Measurements from ENCODE around the gene FITM1.

FITM1 gene

DNA sequence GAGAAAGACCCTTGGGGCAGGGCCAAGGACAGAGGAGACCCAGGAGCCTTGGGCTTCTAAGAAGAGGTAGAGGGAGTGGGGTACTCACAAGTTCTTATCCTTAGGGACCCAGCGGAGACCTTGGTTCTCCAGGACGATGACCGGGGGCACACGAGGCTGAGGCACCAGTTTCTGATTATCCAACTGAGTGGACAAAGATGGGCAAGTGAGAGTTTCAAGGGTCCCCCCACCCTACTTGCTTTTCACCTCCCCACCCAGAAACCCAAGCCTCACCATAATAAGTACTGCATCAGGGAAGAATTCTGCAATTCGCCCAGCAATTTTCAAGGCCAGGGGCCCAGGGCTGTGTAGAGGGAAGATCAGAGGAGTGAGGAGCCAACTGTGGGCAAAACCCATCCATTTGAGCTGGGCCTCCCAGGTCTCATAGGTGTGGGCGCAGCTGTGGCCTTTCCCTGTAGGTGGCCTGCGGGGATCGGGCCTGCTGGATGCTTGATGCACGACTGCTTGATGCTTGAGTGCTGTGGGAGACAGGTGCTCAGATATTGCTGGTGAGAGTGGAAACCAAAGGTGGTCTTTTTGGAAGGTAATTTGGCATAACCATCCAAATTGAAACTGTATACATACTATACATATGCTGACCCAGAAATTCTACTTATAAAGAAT is 8.9 kb downstream of the FITM1 start:
- DNase-seq (ENCODE audit: low spot score), result no peak

DNA sequence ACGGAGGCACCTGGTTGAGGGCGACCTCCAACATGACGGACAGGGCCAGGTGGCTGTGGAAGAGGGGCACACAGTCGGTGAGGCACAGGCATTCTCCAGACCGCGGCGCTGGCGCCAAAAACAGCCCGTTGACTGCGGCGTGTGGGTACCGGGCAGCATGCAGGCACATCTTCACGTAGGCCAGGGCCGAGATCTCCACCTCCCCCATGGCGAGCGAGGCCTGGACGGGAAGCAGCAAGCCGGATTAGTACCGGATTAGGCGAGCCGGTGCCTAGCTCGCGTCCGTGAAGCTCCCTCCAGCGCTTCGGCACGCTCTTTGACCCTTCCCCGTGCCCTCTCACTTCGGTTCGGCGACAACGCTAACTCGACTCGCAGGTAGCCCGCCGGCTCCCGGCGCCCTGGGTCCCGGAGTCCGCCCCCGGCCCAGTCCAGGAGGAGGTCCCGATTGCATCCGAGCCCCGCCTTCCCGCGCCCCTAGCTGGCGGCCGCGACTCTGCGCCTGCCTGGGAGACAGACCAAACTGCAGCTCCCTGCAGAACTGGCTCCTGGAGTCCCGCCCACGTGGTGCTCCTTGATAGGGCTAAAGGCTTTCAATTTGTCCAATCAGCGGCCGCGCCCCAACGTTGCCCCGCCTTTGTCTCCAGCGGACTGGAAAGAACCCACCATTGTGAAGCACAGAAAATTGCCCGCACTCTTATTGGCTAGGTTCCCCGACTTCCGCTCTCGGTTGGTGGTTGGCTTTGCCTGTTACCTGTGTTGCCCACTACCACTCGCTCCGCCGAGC is 10.8 kb downstream of the FITM1 start, which contains the start of gene EMC9:
Gene EMC9 (minus strand): TSS at position 495 of the 784 bp plus-strand sequence. CDS start 287 bp downstream, at position 208.
- DNase-seq (ENCODE audit: low spot score), result peak; percentile 100

DNA sequence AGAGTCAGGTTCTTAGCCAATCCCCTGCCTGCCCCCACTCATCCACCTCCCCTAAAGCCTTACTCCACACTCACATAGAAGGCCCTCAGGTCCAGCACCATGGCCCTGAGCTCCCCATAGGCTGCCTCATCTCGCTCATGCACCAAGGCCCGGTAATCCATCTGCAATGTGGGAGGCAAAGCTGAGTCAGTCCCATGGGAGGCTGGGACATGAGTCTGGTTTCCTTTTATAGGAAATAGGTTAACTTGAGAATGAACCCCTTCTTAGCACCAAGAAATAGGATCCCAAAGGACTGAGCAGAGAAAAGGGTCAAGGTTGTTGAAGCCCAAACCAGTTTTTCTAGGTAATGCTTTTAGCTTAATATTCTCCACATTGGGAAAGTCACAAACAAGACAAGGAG is 13.1 kb downstream of the FITM1 start:
- DNase-seq (ENCODE audit: low spot score), result no peak

DNA sequence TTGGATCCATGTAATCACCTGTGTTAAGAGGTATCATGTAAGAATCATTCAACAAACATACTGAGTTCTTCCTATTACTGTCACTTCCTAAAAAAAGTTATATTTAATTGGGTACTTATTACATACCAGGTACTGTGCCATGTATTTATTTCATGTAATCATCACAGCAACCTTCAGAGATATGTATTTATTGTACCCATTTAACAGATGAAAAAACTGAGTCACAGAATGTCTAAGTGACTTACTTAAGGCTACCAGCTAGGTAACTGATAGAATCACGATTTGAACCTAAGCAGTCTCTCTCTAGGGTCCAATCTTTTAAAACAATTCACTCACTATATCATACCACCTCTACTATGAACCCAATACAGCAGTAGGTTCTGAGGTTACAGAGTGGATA is 14.0 kb downstream of the FITM1 start:
- no peak for DNase-seq (ENCODE audit: low spot score)

DNA sequence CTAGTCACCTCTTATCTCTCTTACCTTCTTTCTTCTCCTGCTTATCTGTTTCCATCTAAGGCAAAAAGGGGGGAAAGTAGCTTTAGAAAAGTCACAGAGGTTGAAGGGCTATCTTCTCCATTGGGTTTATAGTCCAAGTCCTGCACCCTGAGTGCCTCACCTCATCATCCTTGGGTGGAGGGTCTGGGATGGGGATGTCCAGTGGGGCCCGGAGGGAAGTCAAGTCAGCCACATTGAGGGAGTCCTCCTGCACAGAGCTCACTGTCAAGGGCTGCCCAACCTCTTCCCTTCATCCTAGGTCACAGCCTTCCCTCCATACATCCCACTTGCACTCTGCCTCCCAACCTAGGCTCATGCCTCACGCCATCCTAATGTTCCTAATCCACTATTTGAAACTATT is 14.8 kb downstream of the FITM1 start:
- DNase-seq (ENCODE audit: low spot score), result no peak

DNA sequence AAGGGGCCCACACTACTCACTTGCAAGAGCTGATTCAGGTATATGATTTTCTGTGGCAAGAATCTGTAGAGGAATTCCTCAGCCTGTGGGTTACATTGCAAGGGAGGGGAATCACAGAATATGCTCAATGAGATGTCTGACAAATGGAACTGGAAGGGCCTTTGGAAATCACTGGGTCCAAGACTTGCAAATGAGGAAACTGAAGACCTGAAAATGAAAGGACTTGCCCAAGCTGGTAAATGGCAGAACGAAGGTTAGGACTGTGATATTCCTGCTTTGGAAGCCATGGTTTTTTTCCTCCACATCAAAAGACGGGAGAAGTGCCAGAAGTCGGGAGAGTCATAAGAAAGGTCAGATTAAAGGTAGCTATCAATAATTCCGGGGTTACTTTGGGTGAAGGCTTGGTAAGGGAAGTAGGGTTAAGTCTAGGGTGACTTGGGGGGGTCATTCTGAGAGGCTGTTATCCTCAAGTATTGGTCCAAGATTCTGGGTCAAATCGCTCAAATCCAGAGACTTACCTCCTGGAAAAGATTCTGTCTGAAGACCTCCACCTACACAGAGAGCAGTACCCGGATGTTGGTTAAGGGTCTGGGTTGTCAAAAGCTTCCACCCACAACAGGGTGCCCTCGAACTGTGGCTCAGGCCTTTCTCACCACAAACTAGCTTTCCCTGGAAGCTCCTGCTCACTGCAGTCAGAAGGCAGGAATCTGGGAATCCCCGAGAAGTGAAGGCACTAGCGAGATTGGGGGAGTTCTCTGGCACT is 15.4 kb downstream of the FITM1 start:
- DNase-seq (ENCODE audit: low spot score), result no peak

DNA sequence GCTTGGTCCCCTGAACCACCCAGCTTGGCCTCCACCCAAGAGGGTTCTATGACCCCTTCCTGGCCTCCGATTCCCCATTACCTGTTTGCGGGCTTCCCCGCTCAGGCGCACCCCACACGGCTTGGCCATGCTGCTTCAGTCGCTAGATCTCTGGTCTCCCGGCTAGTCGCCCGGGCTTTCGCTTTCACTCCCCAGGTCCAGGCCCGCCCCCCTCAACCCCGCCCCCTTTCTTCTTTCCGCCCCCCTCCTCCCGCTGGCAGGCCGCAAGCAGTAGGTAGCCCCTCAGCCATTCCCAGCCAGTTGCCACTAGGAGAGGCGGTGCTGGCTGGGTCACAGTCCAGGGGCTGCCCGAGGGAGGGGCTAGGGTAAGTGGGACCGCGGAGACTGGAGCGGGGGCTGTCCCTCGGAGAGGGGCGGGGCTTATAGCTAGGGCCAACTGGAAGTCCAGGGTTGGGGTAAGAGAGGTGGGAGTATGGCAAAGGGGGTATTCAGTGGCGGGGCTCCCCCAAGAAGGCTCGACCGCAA is 16.1 kb downstream of the FITM1 start, which contains the start of gene PSME2:
Gene PSME2 (minus strand): TSS at position 158 of the 525 bp plus-strand sequence. CDS start 29 bp downstream, at position 129.
- DNase-seq (ENCODE audit: low spot score), result peak; percentile 98

DNA sequence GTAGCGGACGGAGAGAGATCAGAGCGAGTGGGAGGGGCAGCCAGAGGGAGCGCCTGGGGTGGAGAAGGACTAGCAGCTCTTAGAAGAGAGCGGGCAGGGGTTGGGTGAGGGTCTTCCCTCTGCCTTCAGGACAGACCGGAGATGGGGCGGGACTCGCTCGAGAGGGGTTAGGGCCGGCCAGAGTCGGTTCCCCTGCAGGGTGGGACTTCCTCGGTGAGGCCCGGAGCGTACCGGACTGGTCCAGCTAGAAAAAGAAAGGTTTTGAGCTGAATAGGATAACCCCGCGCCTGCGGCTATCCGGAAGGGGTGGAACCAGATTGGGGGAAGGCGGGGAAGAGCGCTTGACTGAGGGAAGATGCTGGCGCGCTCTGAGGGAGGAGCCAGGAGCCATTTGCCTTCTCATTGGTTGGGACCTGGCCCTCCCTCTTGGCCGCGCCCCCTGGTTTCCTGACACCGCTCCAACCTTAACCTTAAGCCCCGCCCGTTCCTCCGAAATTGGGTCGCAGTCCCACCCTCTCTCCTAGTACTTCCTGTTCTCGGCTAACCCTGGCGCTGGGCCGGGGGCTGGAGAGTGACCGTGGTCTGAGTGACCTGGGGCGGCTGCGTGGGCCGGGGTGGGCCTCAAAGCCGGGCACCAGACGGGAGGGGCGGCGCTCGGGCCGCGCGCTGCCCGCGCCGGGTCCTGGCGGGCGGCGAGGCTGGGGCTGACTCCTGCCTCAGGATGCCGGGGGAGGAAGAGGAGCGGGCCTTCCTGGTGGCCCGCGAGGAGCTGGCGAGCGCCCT is 16.7 kb downstream of the FITM1 start, which contains the start of gene RNF31:
Gene RNF31 (plus strand): TSS at position 521 of the 783 bp plus-strand sequence. CDS start 201 bp downstream, at position 722.
- peak; percentile 96 for DNase-seq (ENCODE audit: low spot score)

DNA sequence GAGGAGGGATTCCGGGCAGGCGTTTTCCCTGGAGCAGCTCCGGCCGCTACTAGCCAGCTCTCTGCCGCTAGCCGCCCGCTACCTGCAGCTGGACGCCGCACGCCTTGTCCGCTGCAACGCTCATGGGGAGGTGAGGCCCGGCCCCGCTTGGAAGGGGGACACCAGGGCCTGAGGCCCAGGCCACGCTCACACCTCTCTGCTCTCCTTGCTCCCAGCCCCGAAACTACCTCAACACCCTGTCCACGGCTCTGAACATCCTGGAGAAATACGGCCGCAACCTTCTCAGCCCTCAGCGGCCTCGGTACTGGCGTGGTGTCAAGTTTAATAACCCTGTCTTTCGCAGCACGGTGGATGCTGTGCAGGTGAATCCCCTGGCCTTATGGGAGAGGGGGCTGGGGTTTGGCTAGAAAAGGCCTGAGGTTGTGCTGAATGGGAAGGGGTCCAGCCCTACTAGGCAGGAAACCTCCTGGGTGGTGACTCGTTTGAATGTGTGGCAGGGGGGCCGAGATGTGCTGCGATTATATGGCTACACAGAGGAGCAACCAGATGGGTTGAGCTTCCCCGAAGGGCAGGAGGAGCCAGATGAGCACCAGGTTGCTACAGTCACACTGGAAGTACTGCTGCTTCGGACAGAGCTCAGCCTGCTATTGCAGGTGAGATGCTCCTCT is 17.4 kb downstream of the FITM1 start:
- DNase-seq (ENCODE audit: low spot score), result no peak

DNA sequence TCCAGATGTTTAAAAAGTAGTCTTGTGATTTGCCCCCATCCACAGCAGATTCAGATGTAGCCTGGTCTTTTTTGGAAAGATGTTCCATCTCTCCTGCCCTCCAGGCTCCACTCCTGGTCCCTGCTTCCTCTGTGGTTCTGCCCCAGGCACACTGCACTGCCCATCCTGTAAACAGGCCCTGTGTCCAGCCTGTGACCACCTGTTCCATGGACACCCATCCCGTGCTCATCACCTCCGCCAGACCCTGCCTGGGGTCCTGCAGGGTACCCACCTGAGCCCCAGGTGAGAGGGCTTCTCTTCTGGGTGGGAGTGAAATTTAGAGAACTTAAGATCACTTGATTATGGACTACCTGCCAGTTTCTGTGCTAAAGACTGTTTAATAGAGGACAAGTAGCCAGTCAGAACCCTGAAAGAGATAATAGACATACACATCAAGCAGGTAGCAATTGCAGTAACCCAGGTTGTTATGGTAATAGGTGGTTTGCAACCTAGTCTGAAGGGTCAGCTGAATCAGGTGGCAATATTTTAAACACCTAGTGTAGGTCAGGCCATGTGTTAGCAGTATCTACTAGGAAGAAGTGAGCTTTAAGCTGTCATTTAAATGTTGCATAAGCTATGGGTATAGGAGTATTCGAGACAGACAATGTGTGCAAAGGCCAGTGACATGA is 19.0 kb downstream of the FITM1 start:
- no peak for DNase-seq (ENCODE audit: low spot score)

DNA sequence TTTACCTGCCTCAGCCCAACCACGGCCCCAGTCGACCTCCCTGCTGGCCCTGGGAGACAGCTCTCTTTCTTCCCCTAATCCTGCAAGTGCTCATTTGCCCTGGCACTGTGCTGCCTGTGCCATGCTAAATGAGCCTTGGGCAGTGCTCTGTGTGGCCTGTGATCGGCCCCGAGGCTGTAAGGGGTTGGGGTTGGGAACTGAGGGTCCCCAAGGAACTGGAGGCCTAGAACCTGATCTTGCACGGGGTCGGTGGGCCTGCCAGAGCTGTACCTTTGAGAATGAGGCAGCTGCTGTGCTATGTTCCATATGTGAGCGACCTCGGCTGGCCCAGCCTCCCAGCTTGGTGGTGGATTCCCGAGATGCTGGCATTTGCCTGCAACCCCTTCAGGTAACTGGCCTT is 19.6 kb downstream of the FITM1 start:
- DNase-seq (ENCODE audit: low spot score), result no peak

DNA sequence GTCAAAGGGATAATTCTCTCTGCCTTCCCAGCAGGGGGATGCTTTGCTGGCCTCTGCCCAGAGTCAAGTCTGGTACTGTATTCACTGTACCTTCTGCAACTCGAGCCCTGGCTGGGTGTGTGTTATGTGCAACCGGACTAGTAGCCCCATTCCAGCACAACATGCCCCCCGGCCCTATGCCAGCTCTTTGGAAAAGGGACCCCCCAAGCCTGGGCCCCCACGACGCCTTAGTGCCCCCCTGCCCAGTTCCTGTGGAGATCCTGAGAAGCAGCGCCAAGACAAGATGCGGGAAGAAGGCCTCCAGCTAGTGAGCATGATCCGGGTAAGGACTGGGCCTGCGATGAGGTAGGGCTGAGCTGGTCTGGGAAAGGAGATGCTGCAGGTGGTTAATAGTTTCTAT is 20.1 kb downstream of the FITM1 start:
- no peak for DNase-seq (ENCODE audit: low spot score)

DNA sequence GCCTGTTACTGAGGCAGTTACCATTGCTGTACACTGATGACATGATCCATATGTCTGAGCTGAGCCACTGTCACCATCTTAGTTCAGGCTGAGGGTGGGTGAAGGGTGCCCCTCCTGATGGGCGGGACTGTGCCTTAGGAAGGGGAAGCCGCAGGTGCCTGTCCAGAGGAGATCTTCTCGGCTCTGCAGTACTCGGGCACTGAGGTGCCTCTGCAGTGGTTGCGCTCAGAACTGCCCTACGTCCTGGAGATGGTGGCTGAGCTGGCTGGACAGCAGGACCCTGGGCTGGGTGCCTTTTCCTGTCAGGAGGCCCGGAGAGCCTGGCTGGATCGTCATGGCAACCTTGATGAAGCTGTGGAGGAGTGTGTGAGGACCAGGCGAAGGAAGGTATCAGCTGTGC is 20.5 kb downstream of the FITM1 start:
- DNase-seq (ENCODE audit: low spot score), result no peak

DNA sequence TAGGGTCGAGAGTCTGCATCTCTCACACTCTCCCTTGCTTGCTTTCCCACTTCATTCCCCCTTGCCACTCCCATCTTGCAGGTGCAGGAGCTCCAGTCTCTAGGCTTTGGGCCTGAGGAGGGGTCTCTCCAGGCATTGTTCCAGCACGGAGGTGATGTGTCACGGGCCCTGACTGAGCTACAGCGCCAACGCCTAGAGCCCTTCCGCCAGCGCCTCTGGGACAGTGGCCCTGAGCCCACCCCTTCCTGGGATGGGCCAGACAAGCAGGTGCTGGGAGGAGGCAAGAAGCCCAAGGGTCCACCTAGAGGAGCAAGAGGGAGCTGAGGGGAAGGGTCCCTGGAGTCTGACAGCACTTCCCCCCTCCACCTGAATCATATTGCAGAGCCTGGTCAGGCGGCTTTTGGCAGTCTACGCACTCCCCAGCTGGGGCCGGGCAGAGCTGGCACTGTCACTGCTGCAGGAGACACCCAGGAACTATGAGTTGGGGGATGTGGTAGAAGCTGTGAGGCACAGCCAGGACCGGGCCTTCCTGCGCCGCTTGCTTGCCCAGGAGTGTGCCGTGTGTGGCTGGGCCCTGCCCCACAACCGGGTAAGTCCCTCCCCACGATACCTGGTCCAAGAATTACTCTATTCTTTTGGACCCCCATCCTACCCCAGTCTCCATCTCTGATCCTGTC is 21.1 kb downstream of the FITM1 start:
- DNase-seq (ENCODE audit: low spot score), result no peak

DNA sequence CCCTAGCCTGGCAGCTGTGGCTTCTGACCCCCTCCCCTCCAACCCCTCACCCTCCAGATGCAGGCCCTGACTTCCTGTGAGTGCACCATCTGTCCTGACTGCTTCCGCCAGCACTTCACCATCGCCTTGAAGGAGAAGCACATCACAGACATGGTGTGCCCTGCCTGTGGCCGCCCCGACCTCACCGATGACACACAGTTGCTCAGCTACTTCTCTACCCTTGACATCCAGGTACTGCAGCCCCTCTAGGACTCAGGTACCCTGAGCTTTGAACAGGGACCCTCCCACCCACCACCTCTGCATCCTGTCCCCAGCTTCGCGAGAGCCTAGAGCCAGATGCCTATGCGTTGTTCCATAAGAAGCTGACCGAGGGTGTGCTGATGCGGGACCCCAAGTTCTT is 24.6 kb downstream of the FITM1 start:
- DNase-seq (ENCODE audit: low spot score), result no peak

DNA sequence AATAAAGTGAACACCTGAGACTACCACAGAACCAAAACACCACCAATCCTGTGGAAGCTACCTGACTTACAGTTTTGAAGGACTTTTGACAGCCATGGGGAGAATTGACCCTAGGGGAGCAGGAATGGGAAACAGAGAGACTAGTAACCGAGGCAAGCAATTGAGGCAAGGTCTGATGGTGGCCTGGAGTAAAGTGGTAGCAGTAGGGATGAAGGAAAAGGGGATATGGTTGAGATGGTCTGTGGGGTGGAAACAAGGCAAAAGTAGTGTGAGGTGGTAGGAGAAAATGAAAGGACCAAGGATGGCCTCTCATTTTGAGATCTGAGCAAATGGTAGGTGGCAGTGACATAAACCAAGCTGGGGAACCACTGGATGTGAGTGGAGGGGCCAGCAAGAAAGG is 26.4 kb downstream of the FITM1 start:
- no peak for DNase-seq (ENCODE audit: low spot score)

DNA sequence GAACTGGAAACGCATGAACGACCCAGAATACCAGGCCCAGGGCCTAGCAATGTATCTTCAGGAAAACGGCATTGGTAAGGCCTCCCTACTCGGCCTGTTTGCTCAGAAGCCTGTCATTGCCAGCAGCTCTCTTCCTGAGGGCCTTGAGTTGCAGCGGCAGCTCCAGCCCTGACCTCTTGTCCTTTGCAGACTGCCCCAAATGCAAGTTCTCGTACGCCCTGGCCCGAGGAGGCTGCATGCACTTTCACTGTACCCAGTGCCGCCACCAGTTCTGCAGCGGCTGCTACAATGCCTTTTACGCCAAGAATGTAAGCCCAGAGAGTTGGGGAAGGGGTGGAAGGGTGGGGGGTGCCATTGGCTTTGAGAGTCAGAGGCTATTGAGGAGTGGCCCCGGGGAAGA is 26.9 kb downstream of the FITM1 start:
- DNase-seq (ENCODE audit: low spot score), result no peak

DNA sequence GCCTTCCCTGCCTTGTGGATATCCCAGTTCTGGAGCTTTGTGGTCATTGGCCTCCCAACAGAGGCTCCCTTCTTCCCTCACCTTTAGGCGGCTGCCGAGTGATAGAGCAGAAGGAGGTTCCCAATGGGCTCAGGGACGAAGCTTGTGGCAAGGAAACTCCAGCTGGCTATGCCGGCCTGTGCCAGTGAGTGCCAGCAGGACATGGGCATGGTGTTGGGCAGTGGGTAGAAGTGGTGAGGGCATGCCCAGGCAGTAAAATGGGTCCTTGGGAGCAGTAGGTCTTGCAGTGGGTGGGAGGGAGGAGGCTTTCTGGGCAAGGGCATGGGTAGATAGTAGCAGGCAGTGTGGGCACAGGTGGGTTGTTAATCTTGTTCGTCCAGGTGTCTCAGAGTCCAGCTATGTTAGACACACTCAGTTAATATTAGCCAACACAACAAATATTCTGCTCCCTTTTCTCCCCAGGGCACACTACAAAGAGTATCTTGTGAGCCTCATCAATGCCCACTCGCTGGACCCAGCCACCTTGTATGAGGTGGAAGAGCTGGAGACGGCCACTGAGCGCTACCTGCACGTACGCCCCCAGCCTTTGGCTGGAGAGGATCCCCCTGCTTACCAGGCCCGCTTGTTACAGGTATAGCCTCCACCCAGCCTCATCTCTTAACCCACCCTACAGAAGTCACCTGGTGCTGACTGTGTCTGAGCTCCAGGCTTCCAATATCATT is 29.5 kb downstream of the FITM1 start:
- no peak for DNase-seq (ENCODE audit: low spot score)

DNA sequence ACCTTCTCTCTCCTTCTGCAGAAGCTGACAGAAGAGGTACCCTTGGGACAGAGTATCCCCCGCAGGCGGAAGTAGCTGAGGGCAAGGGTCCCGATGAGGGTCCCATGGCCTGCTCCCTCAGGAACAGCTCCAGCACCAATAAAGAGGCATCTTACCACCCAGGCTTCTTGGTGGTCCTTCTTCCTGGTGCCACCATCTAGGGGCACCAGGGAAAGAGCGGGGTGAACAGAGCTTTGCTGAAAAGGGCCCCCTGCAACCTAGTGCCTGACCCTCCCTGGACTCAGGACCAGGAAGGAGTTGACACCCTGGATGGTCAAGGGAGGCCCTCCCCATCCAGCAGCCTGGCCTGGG is 30.0 kb downstream of the FITM1 start:
- no peak for DNase-seq (ENCODE audit: low spot score)
